Thyroid gland (tissue), 4 donors: ENCODE results near the gene EEFSEC.

Experiments used
- CTCF ChIP-seq, 6 experiments: fragments of 200-600 bp in 3 of 6; fragments of 450-650 bp in 3 of 6; sonication (generic) in 3 of 6; IDR thresholded peaks; one replicate each; pipeline ENCODE4 v1.5.1; 2016 to 2019; ENCODE audit warnings: antibody characterized with exemption in 6 of 6, mild to moderate bottlenecking in 2 of 6, inconsistent platforms in 1 of 6, moderate library complexity in 1 of 6
- POLR2A ChIP-seq, 2 donors: fragments of 450-650 bp; IDR thresholded peaks; one replicate each; pipeline ENCODE4 v1.6.1; 2017; ENCODE audit warnings: antibody characterized with exemption in 2 of 2, mild to moderate bottlenecking in 2 of 2, moderate library complexity in 1 of 2

GRCh38 chr3:128434524-128434923, 281.2 kb downstream of the EEFSEC start:
- no peak for TF ChIP-seq POLR2A (IDR thresholded peaks at IDR 0.05)
- no peak for TF ChIP-seq CTCF (IDR thresholded peaks at IDR 0.05)
